GM20000 (cell line): ENCODE measurements around the gene UBXN6.

Source experiments
- DNase-seq: peaks from one replicate; pipeline ENCODE4 v3.0.0; 2012; ENCODE audit warnings: low spot score
- CTCF ChIP-seq: IDR thresholded peaks from 2 replicates; pipeline ENCODE4 v1.5.1; 2012; ENCODE audit warnings: mild to moderate bottlenecking, control low read depth; ENCODE audit errors: extremely low read depth, missing control alignments

The UBXN6 gene

GRCh38 chr19:4415352-4415751 is 42.2 kb downstream of the UBXN6 start:
- TF ChIP-seq CTCF, result no peak
- no peak for DNase-seq

- TF ChIP-seq CTCF, result no peak
- no peak for DNase-seq
Measured at GRCh38 chr19:4414800-4415321, 42.7 kb downstream of the UBXN6 start.

- no peak for DNase-seq
- no peak for TF ChIP-seq CTCF
Measured at GRCh38 chr19:4414144-4414799, 43.3 kb downstream of the UBXN6 start.

GRCh38 chr19:4413588-4413987 is 44.0 kb downstream of the UBXN6 start:
- no peak for DNase-seq
- no peak for TF ChIP-seq CTCF

GRCh38 chr19:4409123-4409933 is 48.3 kb downstream of the UBXN6 start:
- no peak for DNase-seq

GRCh38 chr19:4406626-4407025 is 51.0 kb downstream of the UBXN6 start:
- DNase-seq, result no peak
- no peak for TF ChIP-seq CTCF

More at GRCh38 chr19:4409123-4409933, 48.3 kb downstream of the UBXN6 start:
- TF ChIP-seq CTCF, result no peak

- no peak for TF ChIP-seq CTCF
- DNase-seq, result no peak
Measured at GRCh38 chr19:4405977-4406376, 51.6 kb downstream of the UBXN6 start.
